Stimulated activated CD4-positive, alpha-beta T cell treated with anti-CD3 and anti-CD28 coated beads, Interleukin-1b, Interleukin-23, amount 100 ng/mL, for 1 hour (primary cell): Measurements from ENCODE around the gene MATK.
A peak's percentile ranks its signal among the peaks of the same experiment; 100 is the strongest.
"Not testable (repeated sequence)": the region's sequence is repeated elsewhere in the genome, so short reads cannot be mapped to it uniquely, and the experiment has no call there.

Source experiments
- DNase-seq, 2 donors: peaks; one replicate each; pipeline ENCODE4 v3.0.0-alpha.2; 2020; ENCODE audit warnings: low read depth in 2 of 2

The MATK gene

DNA sequence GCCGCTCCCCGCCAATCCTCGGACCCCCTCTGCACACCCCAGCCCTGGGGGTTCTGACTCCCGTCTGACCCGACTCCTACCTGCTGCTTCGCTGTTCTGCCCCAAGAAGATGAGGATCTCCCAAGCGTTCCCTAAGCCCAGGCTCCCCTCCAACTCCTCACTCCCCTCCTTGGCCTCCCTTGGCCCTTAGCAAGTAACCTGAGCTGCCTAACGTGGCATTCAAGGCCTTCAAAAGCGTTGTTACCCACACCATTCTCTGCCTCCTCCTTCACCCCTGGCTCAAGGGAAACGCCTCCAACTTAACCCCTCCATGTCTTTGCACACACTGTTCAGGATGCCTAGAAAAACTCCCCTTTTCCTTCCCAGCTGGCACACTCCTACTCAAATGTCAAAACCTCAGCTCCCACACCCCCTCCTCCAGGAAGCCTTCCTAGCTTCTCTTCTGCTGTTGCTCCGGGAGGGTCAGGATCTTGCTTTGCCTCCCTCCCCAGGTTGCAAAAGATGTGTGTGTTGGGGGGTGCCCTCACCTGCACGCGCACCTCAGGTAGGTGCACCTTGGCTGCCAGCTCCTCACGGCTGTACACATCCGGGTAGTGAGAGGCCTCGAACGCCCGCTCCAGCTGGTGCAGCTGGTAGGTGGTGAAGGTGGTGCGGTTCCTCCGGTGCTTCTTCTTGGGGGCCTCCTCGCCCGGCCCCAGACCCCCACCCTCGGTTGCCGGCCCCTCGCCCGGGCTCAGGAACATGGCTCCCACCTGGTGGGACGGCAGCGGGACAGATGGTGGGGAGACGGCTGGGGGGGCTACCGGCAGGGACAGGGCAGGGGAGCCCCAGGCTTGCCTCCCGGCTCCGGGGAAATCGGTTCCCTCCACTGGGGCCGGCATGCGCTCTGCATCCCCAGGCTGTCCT is 14.9 kb downstream of the MATK start:
- DNase-seq = no peak

- no peak for DNase-seq
These were observed 15.8 kb downstream of the MATK start for GRCh38 chr19:3770136-3770999.

- no peak for DNase-seq
These were observed 16.7 kb downstream of the MATK start for GRCh38 chr19:3769494-3769893.

DNA sequence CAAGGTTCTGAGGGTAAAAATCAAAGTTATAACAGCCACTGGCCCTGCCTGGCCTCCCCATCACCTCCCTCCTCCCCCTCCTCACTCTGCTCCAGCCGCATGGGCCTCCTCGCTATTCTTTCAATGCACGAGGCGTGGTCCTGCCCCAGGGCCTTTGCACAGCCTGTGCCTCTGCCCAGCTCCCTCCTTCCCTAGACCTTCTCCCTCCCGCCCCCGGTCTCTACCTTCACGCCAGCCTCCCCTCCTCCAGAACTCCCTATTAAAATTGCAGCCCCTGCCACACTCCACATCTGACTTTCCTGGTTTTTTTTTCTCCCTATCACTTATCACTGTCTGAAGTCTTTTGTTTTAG is 17.5 kb downstream of the MATK start:
- no peak for DNase-seq

- no peak for DNase-seq
These were observed 18.0 kb downstream of the MATK start for GRCh38 chr19:3768015-3768747.

DNA sequence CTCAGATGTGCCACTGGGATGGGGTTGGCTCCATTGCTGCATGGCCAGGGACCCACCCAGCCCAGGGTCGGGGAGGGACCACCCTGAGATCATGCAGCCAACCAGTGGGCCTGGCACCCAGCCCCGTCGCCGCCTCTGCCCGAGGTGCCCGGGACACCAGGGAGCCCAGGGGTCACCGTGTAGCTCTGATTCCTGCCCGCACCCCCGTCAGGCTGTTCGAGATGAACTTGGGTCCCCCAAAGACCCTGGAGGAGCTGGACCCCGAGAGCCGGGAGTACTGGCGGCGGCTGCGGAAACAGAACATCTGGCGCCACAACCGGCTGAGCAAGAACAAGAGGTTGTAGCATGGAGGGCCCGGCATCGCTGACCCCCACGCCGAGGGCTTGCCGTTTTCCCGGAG is 19.1 kb downstream of the MATK start:
- DNase-seq = no peak

GRCh38 chr19:3766520-3766919 is 19.7 kb downstream of the MATK start:
- no peak for DNase-seq

DNA sequence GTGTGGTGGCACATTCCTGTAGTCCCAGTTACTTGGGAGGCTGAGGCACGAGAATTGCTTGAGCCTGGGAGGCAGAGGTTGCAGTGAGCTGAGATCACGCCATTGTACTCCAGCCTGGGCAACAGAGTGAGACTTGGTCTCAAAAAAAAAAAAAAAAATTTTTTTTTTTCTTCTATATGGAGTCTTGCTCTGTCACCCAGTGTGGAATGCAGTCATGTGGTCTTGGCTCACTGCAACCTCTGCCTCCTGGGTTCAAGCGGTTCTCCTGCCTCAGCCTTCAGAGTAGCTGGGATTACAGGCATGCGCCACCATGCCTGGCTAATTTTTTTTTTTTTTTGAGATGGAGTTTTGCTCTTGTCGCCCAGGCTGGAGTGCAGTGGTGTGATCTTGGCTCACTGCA is 20.4 kb downstream of the MATK start:
- DNase-seq = not testable (repeated sequence)

- DNase-seq = no peak
These were observed 21.1 kb downstream of the MATK start for GRCh38 chr19:3765121-3765520.

DNA sequence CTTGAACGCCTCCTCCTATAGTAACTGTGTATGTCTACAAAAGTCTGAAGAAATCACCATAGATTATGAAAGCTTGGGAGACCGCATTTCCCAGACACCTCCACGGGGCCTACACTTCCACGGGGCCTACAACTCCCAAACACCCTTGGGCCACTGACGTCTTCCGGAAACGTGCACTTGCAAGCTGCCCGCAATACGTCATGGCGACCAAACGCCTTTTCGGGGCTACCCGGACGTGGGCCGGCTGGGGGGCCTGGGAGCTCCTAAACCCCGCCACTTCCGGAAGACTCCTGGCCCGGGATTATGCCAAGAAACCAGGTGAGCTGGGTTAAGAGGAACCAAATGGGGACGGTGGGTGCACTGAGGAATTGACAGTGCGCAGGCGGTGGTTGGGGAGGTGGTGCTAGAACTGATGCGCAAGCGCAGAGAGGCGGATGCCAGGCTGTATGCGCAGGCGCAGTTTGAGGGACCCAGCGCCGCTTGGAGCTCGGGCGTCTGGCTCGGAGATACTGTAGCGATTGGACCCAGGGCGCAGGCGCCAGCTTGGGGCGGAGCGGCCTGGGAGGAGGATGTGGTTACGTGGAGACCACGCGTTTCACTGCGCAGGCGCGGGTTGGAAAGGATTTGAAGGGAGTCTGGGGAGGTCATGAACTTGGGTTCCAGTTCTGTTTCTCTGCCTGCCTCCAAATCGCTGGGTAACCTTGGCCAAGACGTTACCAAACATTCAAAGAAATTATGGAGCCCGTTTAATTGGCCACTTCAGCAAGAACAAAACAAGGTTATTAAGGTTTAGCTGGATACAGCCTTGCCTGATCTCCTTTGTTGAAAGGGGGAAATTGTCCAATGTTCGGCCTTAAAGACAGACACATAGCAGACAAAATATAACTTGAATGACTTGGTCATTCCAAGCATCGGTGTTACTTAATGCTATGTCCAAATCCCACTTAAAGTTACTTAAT is 23.4 kb downstream of the MATK start, which contains the start of gene MRPL54:
TSS of gene MRPL54 (plus strand) at position 182 of the 959 bp plus-strand sequence. CDS start at position 201, 19 bp downstream.
- peak; percentile 96 to 99 for DNase-seq

GRCh38 chr19:3762130-3762473 is 24.1 kb downstream of the MATK start:
- no peak for DNase-seq

DNA sequence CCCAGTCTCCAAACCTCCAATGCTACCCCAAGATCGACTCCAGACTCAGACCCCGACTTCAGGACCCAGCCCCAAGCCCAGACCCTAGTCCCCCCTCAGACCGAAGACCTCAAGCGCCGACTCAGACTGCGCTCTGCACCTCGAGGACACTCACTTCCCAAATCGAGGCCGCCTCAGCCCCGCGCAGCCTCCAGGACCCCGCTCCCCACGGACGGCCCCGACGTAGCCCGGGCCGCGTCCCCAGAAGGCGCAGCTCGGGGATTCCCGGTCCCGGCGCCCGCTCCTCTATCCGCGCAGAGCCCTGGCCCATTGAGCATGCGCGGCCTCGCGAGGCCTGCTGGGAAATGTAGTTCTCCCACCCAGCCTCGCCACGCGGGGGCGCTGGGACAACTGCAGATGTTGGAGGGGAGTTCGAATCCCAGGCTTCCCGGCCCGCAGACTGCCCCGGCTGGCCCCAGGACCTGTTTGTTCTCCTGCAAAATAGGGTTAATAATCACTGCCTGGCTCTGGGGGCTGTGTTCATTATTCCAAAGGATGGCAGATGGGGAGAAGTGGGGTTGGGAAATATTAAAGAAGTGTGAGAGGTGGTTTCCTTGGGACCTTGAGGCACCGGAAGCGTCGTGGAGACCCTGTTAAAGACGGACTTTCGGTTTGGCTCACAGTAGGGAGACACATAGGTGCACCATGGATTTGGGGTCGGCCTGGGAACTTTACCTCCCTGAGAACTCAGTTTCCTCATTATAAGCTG is 24.6 kb downstream of the MATK start, which contains the start of gene APBA3:
TSS of gene APBA3 (minus strand) at position 311 of the 748 bp plus-strand sequence. CDS start 1,428 bp downstream, outside the sequence.
- DNase-seq = peak; percentile 91 to 95

GRCh38 chr19:3760871-3761361 is 25.3 kb downstream of the MATK start:
- no peak for DNase-seq

GRCh38 chr19:3759482-3760254 is 26.5 kb downstream of the MATK start:
- no peak for DNase-seq

DNA sequence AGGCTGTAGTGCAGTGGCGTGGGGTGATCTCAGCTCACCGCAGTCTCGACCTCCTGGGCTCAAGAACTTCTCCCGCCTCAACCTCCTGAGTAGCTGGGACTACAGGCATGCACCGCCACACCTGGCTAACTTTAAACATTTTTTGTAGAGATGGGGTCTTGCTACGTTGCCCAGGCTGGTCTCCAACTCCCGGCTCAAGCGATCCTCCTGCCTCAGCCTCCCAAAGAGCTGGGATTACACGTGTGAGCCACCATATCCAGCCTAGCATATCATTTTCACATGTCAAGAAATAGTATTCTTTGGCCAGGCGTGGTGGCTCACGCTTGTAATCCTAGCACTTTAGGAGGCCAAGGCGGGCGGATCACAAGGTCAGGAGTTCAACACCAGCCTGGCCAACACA is 27.9 kb downstream of the MATK start:
- not testable (repeated sequence) for DNase-seq

GRCh38 chr19:3757705-3758104 is 28.5 kb downstream of the MATK start:
- DNase-seq = not testable (repeated sequence)

DNA sequence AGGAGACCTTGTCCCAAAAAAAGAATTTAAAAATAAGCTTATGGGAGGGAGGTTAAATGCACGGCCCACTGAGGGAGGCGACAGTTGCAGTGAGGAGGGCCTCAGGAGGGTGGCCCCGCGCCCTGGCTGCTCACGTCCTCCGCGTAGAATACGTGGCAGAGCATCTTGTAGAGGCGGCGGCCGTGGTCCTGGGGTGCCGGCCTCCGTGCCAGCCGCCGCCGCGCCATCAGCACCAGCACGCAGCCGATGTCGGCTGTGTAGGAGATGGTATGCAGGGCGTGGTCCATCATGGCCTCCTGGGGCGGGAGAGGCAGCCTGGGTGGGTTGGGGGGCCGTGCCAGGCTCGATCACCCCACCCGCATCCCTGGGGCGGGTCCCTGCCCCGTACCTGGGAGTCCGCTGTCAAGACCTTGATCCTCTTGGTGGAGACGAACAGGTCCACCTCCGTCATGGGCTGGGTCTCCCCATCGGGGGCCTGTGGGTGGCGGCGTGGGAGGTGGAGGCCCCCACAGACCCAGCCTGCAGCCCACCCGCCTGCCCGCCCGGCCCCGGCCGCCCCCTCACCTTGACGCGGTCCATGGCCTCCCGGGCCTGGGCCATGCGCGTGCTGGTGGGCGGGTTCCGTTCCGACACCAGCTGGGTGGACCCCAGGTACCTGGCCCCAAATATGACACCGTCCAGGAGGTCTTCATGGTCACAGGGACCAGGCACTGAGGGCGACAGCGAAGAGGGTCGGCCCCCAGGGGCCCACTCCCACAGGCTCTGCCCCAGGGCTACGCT is 32.4 kb downstream of the MATK start:
- no peak for DNase-seq

- DNase-seq = no peak
These were observed 33.7 kb downstream of the MATK start for GRCh38 chr19:3752492-3752891.
